ENCODE measurements around the gene HIC1.
"Not testable (repeated sequence)": the region's sequence is repeated elsewhere in the genome, so short reads cannot be mapped to it uniquely, and the experiment has no call there.

The HIC1 gene, protein sequence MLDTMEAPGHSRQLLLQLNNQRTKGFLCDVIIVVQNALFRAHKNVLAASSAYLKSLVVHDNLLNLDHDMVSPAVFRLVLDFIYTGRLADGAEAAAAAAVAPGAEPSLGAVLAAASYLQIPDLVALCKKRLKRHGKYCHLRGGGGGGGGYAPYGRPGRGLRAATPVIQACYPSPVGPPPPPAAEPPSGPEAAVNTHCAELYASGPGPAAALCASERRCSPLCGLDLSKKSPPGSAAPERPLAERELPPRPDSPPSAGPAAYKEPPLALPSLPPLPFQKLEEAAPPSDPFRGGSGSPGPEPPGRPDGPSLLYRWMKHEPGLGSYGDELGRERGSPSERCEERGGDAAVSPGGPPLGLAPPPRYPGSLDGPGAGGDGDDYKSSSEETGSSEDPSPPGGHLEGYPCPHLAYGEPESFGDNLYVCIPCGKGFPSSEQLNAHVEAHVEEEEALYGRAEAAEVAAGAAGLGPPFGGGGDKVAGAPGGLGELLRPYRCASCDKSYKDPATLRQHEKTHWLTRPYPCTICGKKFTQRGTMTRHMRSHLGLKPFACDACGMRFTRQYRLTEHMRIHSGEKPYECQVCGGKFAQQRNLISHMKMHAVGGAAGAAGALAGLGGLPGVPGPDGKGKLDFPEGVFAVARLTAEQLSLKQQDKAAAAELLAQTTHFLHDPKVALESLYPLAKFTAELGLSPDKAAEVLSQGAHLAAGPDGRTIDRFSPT

DNA sequence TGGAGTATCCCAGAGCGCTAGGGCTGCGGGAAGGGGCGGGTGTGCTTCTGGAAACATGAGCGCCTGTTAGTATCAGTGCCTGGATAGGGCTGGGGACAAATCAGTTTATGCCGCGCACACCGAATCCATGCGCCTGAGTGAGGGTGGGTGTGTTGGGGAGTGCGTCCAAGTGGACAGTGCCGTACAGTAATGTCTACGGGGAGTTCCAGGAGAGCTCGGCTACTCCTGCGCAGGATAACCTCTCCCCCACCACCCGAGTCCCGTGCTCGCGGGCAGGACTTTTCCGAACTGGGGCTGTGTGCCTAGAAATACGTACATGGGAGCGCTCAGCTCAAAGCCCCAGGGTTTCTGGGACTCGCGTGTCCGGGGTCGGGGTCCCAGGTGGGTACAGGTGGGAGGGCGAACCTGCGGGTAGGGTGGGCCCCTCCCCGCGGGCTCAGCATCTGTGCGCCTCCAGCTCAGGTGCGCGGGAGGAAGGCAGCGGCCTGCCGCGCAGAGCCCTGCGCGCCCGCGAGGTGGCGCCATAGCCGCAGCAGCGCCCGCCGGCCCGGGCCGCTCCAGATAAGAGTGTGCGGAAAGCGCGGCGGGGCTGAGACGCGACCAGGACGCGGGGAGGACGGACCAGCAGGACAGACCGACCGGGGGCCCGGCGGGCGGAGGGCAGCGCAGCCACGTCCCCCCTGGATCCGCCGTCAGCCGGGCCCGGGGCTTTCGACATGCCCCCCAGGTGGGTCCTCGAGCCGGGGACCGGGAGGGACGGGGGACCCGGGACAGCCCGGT is at the start of gene HIC1:
TSS of gene HIC1 (plus strand) at position 592 of the 780 bp plus-strand sequence. CDS start 1,588 bp downstream, outside the sequence.
- Histone ChIP-seq H3K36me3 (ENCODE audit: control insufficient read depth, insufficient read depth, low read length) (no peaks in the 10 kb centered on the region; the same call in 1 of the 2 replicates), H3K27ac (ENCODE audit: low read length) (no peak within 1 kb of the TSS), H3K4me3 (ENCODE audit: low read length) (peak within 1 kb of the TSS; percentile 36; the same call in 1 of the 2 replicates), H3K9me3 (ENCODE audit: control insufficient read depth, insufficient read depth, low read length) (no peaks in the 10 kb centered on the region), H3K4me1 (ENCODE audit: control insufficient read depth, insufficient read depth, low read length) (peaks cover 14% of the 10 kb centered on the region), H3K27me3 (ENCODE audit: control insufficient read depth, insufficient read depth, low read length) (peaks cover 60% of the 10 kb centered on the region)
- no peak for DNase-seq (ENCODE audit: low read depth, low spot score)
- WGBS (ENCODE audit: insufficient coverage, insufficient read length): no CpG with 5 or more reads among the region's 72 CpGs

DNA sequence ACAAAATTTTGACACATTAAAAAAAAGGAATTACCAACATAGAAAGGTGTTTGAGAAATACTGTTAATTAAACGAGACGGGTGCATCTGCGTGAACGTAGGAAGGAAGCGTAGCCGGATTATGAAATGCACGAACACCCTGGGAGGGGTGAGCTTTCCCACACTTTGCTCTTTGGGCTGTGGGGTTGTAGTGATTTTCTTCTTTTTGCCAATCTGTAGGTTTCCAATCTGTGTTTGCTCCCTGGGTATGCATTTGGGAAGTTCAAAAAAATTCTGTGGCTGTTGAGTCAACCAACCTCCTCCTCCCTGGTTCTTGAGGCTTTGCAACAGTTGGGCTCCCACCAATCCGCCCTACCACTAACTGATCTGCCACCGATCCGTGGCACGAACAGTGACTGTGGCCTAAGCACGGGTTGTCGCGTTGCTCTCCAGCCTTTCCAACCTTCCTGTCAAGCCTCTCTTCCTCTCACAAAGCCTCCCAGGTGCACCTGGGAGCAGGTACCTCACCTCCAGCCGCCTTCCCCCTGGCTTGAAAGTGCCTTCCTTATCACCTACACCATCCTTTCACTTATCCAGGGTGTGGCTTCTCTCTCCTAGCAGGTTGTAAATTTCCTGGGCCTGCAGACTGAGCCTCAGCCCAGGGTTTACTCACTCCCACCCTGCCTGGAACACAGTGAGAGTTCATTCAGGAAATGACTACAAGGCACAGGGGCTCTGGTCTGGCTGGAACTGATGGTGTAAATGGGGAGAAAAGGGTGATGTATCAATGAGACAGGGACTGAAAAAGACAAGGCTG is 46.4 kb upstream of the HIC1 start:
- Histone ChIP-seq H3K4me1 (ENCODE audit: control insufficient read depth, insufficient read depth, low read length) (peaks cover 1% of the 10 kb centered on the region; the same call in 1 of the 2 replicates), H3K4me3 (ENCODE audit: low read length) (no peak overlapping the region), H3K36me3 (ENCODE audit: control insufficient read depth, insufficient read depth, low read length) (no peaks in the 10 kb centered on the region), H3K9me3 (ENCODE audit: control insufficient read depth, insufficient read depth, low read length) (no peaks in the 10 kb centered on the region), H3K27me3 (ENCODE audit: control insufficient read depth, insufficient read depth, low read length) (no peaks in the 10 kb centered on the region), H3K27ac (ENCODE audit: low read length) (no peak overlapping the region)
- no peak for DNase-seq (ENCODE audit: low read depth, low spot score)
- WGBS (ENCODE audit: insufficient coverage, insufficient read length): no CpG with 5 or more reads among the region's 15 CpGs

DNA sequence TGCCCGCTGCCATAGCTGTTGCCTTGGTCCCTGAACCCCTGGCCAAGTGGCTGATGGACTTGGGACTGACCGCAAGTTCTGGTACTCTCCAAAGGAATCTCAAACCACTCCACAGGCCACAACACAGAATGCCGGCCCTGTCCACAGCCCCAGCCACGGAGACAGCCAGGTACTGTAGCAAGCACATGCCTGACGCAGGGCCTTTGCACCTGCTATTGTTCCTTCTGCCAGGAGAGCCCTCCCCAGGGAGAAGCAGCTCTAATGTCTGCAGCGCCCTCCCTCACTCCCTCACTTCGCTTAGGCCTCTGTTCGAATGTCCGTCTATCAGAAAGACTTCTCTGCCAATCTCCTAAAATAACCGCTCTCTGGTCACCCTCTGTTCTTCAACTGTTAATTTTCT is 45.2 kb upstream of the HIC1 start:
- Histone ChIP-seq H3K36me3 (ENCODE audit: control insufficient read depth, insufficient read depth, low read length) (no peaks in the 10 kb centered on the region), H3K4me3 (ENCODE audit: low read length) (no peak overlapping the region), H3K9me3 (ENCODE audit: control insufficient read depth, insufficient read depth, low read length) (no peaks in the 10 kb centered on the region), H3K4me1 (ENCODE audit: control insufficient read depth, insufficient read depth, low read length) (peaks cover 1% of the 10 kb centered on the region; the same call in 1 of the 2 replicates), H3K27ac (ENCODE audit: low read length) (no peak overlapping the region), H3K27me3 (ENCODE audit: control insufficient read depth, insufficient read depth, low read length) (no peaks in the 10 kb centered on the region)
- WGBS (ENCODE audit: insufficient coverage, insufficient read length): no CpG with 5 or more reads among the region's 10 CpGs
- DNase-seq (ENCODE audit: low read depth, low spot score): no peak

DNA sequence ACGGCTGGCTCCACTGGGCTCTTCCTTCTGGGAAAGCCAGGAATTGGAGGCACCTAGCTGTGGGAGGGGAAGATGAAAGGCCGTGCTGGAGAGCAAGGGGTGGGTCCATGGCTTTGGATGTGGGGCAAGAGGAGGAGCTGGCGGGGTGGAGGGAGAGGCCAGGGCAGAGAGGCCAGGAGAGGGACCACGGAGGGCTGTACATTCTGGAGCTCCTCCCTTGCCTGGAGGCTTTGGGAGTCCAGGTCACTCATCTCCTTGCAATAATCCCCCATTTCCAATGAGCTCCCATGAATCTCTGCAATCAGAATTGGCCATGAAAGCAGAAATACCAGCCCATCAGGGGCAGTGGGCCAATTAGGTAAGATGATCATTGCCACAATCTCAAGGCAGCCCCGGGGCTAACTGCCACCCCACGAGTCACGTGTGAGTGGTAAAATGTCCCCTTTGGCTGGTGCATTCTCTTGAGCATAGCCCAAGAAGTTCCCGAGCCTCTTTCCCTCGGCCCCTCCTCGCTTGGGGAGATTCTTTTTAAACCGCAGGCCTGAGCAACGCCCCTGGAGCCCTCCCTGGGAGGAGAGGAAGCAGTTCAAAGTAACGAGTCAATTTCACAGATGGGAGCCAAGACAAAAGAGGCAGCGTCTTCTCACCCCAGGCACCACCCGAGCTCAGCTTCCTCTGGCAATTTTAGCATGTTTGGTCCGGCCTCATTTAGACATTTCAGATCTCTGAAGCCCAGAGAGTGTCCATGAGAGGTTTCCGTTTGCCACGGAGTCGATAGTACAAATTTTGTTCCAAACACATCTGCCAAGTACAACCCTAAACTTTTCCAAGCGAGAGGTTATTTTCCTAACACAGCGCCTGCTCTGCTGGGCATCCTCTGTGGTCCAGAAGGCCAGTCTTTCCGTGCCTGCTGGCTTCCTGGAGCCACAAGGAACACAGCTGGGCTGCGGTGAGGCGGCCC is 43.2 kb upstream of the HIC1 start:
- Histone ChIP-seq H3K27me3 (ENCODE audit: control insufficient read depth, insufficient read depth, low read length) (no peaks in the 10 kb centered on the region), H3K4me3 (ENCODE audit: low read length) (no peak overlapping the region), H3K36me3 (ENCODE audit: control insufficient read depth, insufficient read depth, low read length) (no peaks in the 10 kb centered on the region), H3K9me3 (ENCODE audit: control insufficient read depth, insufficient read depth, low read length) (no peaks in the 10 kb centered on the region), H3K4me1 (ENCODE audit: control insufficient read depth, insufficient read depth, low read length) (peaks cover 1% of the 10 kb centered on the region; the same call in 1 of the 2 replicates), H3K27ac (ENCODE audit: low read length) (no peak overlapping the region)
- no CpG with 5 or more reads among the region's 24 CpGs for WGBS (ENCODE audit: insufficient coverage, insufficient read length)
- no peak for DNase-seq (ENCODE audit: low read depth, low spot score)

DNA sequence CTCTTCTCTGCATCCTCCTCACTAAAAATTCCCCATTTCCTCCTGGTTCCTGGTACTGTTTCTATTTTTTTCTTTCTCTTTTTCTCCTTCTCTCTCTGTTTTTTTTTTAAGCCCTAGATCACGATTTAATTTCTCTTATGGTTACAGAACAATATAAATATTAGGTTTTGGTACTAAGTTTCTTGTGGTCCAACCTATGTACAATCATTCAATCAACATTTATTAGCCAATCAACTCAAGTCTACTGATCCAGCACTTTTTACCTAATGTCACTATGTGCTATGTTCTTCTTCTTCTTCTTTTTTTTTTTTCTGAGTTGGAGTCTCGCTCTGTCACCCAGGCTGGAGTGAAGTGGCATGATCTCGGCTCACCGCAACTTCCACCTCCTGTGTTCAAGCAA is 42.4 kb upstream of the HIC1 start:
- no CpG with 5 or more reads among the region's 4 CpGs for WGBS (ENCODE audit: insufficient coverage, insufficient read length)
- H3K4me3 ChIP-seq (ENCODE audit: low read length): no peak overlapping the region

DNA sequence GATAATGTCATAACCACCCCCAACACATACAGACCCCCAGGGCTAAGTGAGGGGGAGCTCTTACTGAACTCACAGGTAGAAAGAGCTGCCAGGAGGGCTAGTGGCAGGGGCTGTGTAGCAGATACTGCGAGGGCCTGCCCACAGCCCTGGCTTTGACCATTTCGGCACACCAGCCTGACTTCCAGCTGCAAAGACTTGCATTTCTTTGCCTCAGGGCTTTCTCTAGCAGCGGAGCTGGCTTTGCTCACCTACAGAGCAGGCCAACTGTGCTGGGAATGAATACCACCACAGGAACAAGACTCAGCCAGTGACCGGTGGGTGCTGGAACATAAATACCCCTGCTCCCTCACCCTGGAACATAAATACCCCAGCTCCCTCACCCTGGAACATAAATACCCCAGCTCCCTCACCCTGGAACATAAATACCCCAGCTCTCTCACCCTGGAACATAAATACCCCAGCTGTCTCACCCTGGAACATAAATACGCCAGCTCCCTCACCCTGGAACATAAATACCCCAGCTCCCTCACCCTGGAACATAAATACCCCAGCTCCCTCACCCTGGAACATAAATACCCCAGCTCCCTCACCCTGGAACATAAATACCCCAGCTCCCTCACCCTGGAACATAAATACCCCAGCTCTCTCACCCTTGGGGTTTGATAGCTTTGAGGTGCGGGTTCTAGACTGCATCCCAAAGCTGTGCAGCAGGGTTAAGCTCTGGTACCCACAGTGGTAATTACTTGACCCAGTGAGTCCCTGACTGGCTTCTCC is 41.5 kb upstream of the HIC1 start:
- H3K36me3 ChIP-seq (ENCODE audit: control insufficient read depth, insufficient read depth, low read length); DNase-seq (ENCODE audit: low read depth, low spot score); H3K9me3 ChIP-seq (ENCODE audit: control insufficient read depth, insufficient read depth, low read length); H3K4me1 ChIP-seq (ENCODE audit: control insufficient read depth, insufficient read depth, low read length); H3K4me3 ChIP-seq (ENCODE audit: low read length); H3K27ac ChIP-seq (ENCODE audit: low read length); H3K27me3 ChIP-seq (ENCODE audit: control insufficient read depth, insufficient read depth, low read length): not testable (repeated sequence)
- WGBS (ENCODE audit: insufficient coverage, insufficient read length): no CpG with 5 or more reads among the region's 6 CpGs

More for the DNA sequence above, 42.4 kb upstream of the HIC1 start:
- Histone ChIP-seq H3K9me3 (ENCODE audit: control insufficient read depth, insufficient read depth, low read length) (no peaks in the 10 kb centered on the region), H3K4me1 (ENCODE audit: control insufficient read depth, insufficient read depth, low read length) (peaks cover 2% of the 10 kb centered on the region; the same call in 1 of the 2 replicates), H3K27me3 (ENCODE audit: control insufficient read depth, insufficient read depth, low read length) (no peaks in the 10 kb centered on the region), H3K27ac (ENCODE audit: low read length) (no peak overlapping the region), H3K36me3 (ENCODE audit: control insufficient read depth, insufficient read depth, low read length) (no peaks in the 10 kb centered on the region)
- no peak for DNase-seq (ENCODE audit: low read depth, low spot score)

DNA sequence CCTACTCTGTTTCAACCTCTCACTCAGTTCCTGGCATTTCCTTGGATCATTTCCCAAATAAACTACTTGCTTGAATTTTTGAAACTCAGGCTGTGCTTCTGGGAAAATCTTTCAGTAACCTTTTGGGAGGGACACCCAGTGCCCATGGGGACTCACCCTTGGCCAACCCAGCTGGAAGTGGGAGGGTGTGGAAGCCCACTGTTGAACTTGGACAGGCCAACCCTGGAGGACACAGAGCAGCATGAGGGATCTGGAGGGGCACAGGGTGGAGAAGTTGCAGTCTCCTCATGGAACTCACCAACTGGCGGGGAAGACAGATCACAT is 40.9 kb upstream of the HIC1 start:
- no peaks in the 10 kb centered on the region for H3K36me3 ChIP-seq (ENCODE audit: control insufficient read depth, insufficient read depth, low read length)
- no CpG with 5 or more reads among the region's 1 CpG for WGBS (ENCODE audit: insufficient coverage, insufficient read length)
- H3K27ac ChIP-seq (ENCODE audit: low read length): no peak overlapping the region
- H3K27me3 ChIP-seq (ENCODE audit: control insufficient read depth, insufficient read depth, low read length): no peaks in the 10 kb centered on the region
- no peak overlapping the region for H3K4me3 ChIP-seq (ENCODE audit: low read length)
- no peak for DNase-seq (ENCODE audit: low read depth, low spot score)
- H3K9me3 ChIP-seq (ENCODE audit: control insufficient read depth, insufficient read depth, low read length): no peaks in the 10 kb centered on the region
- H3K4me1 ChIP-seq (ENCODE audit: control insufficient read depth, insufficient read depth, low read length): peaks cover 2% of the 10 kb centered on the region; the same call in 1 of the 2 replicates

DNA sequence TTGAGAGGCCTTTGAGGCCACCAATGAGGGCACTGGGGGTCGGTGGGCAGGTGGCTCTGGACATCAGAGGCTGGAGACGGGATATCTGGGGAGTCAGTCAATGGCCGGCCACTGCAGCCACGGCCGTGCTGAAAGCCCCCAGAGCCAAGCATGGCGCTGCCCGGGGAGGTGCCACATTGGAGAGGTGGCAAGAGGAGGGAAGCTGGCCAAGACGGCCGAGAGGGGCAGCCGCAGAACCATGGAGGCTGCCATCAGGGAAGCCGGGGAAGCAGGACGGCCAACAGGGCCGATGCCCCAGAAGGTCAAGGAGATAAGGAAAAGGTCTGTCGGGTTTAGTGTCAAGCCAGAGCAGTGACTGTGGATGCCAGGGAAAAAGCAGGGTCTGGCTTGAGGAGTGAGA is 39.6 kb upstream of the HIC1 start:
- Histone ChIP-seq H3K27me3 (ENCODE audit: control insufficient read depth, insufficient read depth, low read length) (peaks cover 3% of the 10 kb centered on the region; the same call in 1 of the 2 replicates), H3K4me1 (ENCODE audit: control insufficient read depth, insufficient read depth, low read length) (peaks cover 2% of the 10 kb centered on the region; the same call in 1 of the 2 replicates), H3K9me3 (ENCODE audit: control insufficient read depth, insufficient read depth, low read length) (no peaks in the 10 kb centered on the region), H3K27ac (ENCODE audit: low read length) (no peak overlapping the region), H3K36me3 (ENCODE audit: control insufficient read depth, insufficient read depth, low read length) (no peaks in the 10 kb centered on the region), H3K4me3 (ENCODE audit: low read length) (no peak overlapping the region)
- no CpG with 5 or more reads among the region's 14 CpGs for WGBS (ENCODE audit: insufficient coverage, insufficient read length)
- DNase-seq (ENCODE audit: low read depth, low spot score): no peak
